Measurements from ENCODE around the gene IL10RA.

GRCh38 chr11:117984476-117984875, 1.7 kb upstream of the IL10RA start:
- TF ChIP-seq CTCF (IDR thresholded peaks at IDR 0.05) = no peak
- TF ChIP-seq POLR2AphosphoS5 (IDR thresholded peaks at IDR 0.05) = no peak
- TF ChIP-seq POLR2A (IDR thresholded peaks at IDR 0.05) = no peak
